Activated T-cell treated with anti-CD3 and anti-CD28 coated beads, Interleukin-2, amount 50 U/mL, for 24 hours (primary cell): ENCODE results near the gene EZH2.

Experiments used
- DNase-seq: peaks from one replicate; pipeline ENCODE4 v3.0.0-alpha.2; 2020
- H3K27ac Mint-ChIP-seq: 2 replicates; pipeline ENCODE4 v1.8.0; 2020; ENCODE audit warnings: mild to moderate bottlenecking, mixed read lengths
- H3K27me3 Mint-ChIP-seq: 2 replicates; pipeline ENCODE4 v1.8.0; 2020; ENCODE audit warnings: mixed read lengths
- H3K36me3 Mint-ChIP-seq: 2 replicates; pipeline ENCODE4 v1.8.0; 2020; ENCODE audit warnings: low read depth, mixed read lengths
- H3K4me1 Mint-ChIP-seq: 2 replicates; pipeline ENCODE4 v1.8.0; 2020; ENCODE audit warnings: low read depth, mixed read lengths
- H3K4me3 Mint-ChIP-seq: 2 replicates; pipeline ENCODE4 v1.8.0; 2020; ENCODE audit warnings: mild to moderate bottlenecking, moderate library complexity, mixed read lengths
- H3K9me3 Mint-ChIP-seq: 2 replicates; pipeline ENCODE4 v1.8.0; 2020; ENCODE audit warnings: mixed read lengths

The EZH2 gene

GRCh38 chr7:148883266-148884048 lies 634 bp downstream of the EZH2 start:
- peak overlapping the region; percentile 96 for H3K27ac Mint-ChIP-seq
- peaks cover 50% of the 10 kb centered on the region for H3K36me3 Mint-ChIP-seq
- peaks cover 43% of the 10 kb centered on the region for H3K4me1 Mint-ChIP-seq
- H3K4me3 Mint-ChIP-seq: peak overlapping the region; percentile 93
- no peaks in the 10 kb centered on the region for H3K9me3 Mint-ChIP-seq
- H3K27me3 Mint-ChIP-seq: no peaks in the 10 kb centered on the region
- peak; percentile 68 for DNase-seq

GRCh38 chr7:148882841-148883265 lies 1.2 kb downstream of the EZH2 start:
- Mint-ChIP-seq H3K27me3 (no peaks in the 10 kb centered on the region), H3K9me3 (no peaks in the 10 kb centered on the region), H3K4me1 (peaks cover 46% of the 10 kb centered on the region), H3K36me3 (peaks cover 56% of the 10 kb centered on the region), H3K27ac (peak overlapping the region; percentile 96), H3K4me3 (peak overlapping the region; percentile 93)
- no peak for DNase-seq

- DNase-seq: no peak
- no peaks in the 10 kb centered on the region for H3K9me3 Mint-ChIP-seq
- peak overlapping the region; percentile 93 for H3K4me3 Mint-ChIP-seq
- no peaks in the 10 kb centered on the region for H3K27me3 Mint-ChIP-seq
- H3K36me3 Mint-ChIP-seq: peaks cover 62% of the 10 kb centered on the region
- H3K4me1 Mint-ChIP-seq: peaks cover 49% of the 10 kb centered on the region
- H3K27ac Mint-ChIP-seq: peak overlapping the region; percentile 59
Observed at GRCh38 chr7:148882192-148882591, 1.9 kb downstream of the EZH2 start.

- Mint-ChIP-seq H3K9me3 (no peaks in the 10 kb centered on the region), H3K27ac (peak overlapping the region; percentile 63), H3K27me3 (no peaks in the 10 kb centered on the region), H3K4me1 (peaks cover 60% of the 10 kb centered on the region), H3K4me3 (no peak overlapping the region), H3K36me3 (peaks cover 71% of the 10 kb centered on the region)
- no peak for DNase-seq
Observed at GRCh38 chr7:148878317-148878716, 5.8 kb downstream of the EZH2 start.

DNA sequence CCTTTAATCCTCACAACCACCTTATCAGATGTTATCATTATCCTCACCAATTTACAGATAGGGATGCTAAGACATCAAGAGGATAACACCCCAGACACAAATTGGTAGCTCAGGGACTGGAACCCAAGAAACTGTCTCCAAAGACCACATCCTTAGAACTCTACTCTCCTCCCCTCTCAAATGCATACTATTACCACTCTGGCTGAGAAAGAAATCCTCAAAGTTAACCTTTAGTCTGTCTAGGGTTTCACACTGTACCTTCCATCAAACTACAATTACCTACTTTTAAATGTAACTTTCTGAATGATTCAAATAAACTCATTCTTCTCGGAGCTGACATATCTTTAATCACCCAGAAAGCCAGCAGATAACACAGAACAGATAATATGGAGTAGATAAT lies 6.6 kb downstream of the EZH2 start:
- Mint-ChIP-seq H3K27me3 (no peaks in the 10 kb centered on the region), H3K4me3 (no peak overlapping the region), H3K36me3 (peaks cover 68% of the 10 kb centered on the region), H3K4me1 (peaks cover 67% of the 10 kb centered on the region), H3K27ac (peak overlapping the region; percentile 30), H3K9me3 (no peaks in the 10 kb centered on the region)
- DNase-seq: no peak

- no peak for DNase-seq
- Mint-ChIP-seq H3K27me3 (no peaks in the 10 kb centered on the region), H3K9me3 (peaks cover 10% of the 10 kb centered on the region), H3K27ac (no peak overlapping the region), H3K4me3 (no peak overlapping the region), H3K4me1 (peaks cover 61% of the 10 kb centered on the region), H3K36me3 (peaks cover 74% of the 10 kb centered on the region)
Observed at GRCh38 chr7:148872188-148872587, 11.9 kb downstream of the EZH2 start.

GRCh38 chr7:148871551-148871950 lies 12.5 kb downstream of the EZH2 start:
- DNase-seq: no peak
- Mint-ChIP-seq H3K27me3 (no peaks in the 10 kb centered on the region), H3K4me1 (peaks cover 60% of the 10 kb centered on the region), H3K4me3 (no peak overlapping the region), H3K9me3 (peaks cover 10% of the 10 kb centered on the region), H3K36me3 (peaks cover 72% of the 10 kb centered on the region), H3K27ac (no peak overlapping the region)

DNA sequence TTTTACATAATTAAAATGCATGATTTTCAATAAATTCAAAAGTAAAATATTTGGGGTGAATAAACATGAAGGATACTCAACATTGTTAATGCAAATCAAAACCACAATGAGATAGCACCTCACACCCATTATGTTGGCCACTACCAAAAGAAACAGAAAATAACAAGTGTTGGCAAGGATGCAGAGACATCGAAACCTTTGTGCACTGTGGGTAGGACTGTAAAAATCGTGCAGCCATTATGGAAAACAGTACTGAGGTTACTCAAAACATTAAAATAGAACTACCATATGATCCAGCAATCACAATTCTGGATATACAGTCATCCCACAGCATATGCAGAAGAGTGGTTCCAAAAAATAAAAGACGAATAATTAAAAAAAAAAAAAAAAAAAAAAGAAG lies 13.1 kb downstream of the EZH2 start:
- H3K4me3 Mint-ChIP-seq: no peak overlapping the region
- no peaks in the 10 kb centered on the region for H3K27me3 Mint-ChIP-seq
- DNase-seq: no peak
- peaks cover 67% of the 10 kb centered on the region for H3K36me3 Mint-ChIP-seq
- H3K9me3 Mint-ChIP-seq: peaks cover 10% of the 10 kb centered on the region
- no peak overlapping the region for H3K27ac Mint-ChIP-seq
- peaks cover 57% of the 10 kb centered on the region for H3K4me1 Mint-ChIP-seq

DNA sequence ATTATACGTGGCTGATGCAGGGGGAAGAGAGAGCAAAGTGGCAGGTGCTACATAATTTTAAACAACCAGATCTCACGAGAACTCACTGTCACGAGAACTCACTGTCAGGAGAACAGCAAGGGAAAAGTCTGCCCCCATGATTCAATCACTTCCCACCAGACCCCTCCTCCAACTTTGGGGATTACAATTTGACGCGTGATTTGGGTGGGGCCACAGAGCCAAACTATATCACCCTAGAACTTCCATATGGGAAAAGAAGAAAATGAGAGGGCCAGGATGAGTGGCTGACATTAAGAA lies 15.8 kb downstream of the EZH2 start:
- Mint-ChIP-seq H3K36me3 (peaks cover 68% of the 10 kb centered on the region), H3K27me3 (no peaks in the 10 kb centered on the region), H3K9me3 (peaks cover 10% of the 10 kb centered on the region), H3K4me1 (peaks cover 68% of the 10 kb centered on the region), H3K27ac (peak overlapping the region; percentile 72), H3K4me3 (no peak overlapping the region)
- no peak for DNase-seq

- Mint-ChIP-seq H3K36me3 (peaks cover 70% of the 10 kb centered on the region), H3K27ac (peak overlapping the region; percentile 72)
Observed at GRCh38 chr7:148867596-148868377, 16.3 kb downstream of the EZH2 start.

DNA sequence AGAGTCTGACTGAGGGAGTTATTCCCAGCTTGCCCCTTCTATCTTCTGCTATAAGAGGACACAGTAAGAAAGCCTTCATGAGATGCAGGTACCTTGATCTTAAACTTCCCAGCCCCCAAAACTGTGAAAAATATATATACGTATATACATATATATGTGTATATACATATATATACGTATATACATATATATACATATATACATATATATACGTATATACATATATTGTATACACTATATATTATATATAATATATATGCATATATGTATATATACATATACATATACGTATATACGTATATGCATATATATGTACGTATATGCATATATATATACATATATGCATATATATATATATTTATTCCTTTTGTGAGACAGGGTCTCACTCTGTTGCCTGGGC lies 17.7 kb downstream of the EZH2 start:
- no peak for DNase-seq
- Mint-ChIP-seq H3K27me3 (no peaks in the 10 kb centered on the region), H3K4me1 (peaks cover 67% of the 10 kb centered on the region), H3K4me3 (no peak overlapping the region), H3K27ac (no peak overlapping the region), H3K36me3 (peaks cover 71% of the 10 kb centered on the region), H3K9me3 (peaks cover 10% of the 10 kb centered on the region)

More at GRCh38 chr7:148867596-148868377, 16.3 kb downstream of the EZH2 start:
- Mint-ChIP-seq H3K9me3 (peaks cover 10% of the 10 kb centered on the region), H3K4me1 (peaks cover 68% of the 10 kb centered on the region), H3K27me3 (no peaks in the 10 kb centered on the region), H3K4me3 (no peak overlapping the region)
- no peak for DNase-seq

DNA sequence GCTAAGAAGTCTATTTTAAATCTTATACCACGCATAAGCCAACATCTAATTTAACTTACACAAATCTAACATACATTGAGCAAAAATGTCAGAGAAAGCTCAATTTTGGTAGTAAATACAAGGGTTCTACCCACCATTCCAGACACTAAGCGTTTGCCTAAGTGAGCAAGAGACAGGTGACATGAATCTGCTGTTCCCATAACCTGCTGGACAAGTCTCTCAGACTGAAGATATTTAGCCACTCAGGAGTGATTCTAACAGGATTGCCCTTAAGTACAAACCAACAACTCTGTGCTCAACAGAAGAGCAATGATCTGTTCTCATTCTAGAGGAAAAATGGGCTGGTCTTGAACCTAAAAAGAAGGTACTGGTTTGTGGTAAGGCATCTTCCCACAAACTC lies 18.8 kb downstream of the EZH2 start:
- Mint-ChIP-seq H3K4me1 (peaks cover 63% of the 10 kb centered on the region), H3K9me3 (peaks cover 10% of the 10 kb centered on the region), H3K27ac (peak overlapping the region; percentile 61)

GRCh38 chr7:148863324-148863723 lies 20.8 kb downstream of the EZH2 start:
- Mint-ChIP-seq H3K36me3 (peaks cover 55% of the 10 kb centered on the region), H3K4me1 (peaks cover 64% of the 10 kb centered on the region), H3K4me3 (no peak overlapping the region), H3K27ac (peak overlapping the region; percentile 56), H3K9me3 (peaks cover 9% of the 10 kb centered on the region), H3K27me3 (no peaks in the 10 kb centered on the region)
- DNase-seq: no peak

More for the DNA sequence above, 18.8 kb downstream of the EZH2 start:
- H3K4me3 Mint-ChIP-seq: no peak overlapping the region
- H3K36me3 Mint-ChIP-seq: peaks cover 62% of the 10 kb centered on the region
- no peak for DNase-seq
- H3K27me3 Mint-ChIP-seq: no peaks in the 10 kb centered on the region

DNA sequence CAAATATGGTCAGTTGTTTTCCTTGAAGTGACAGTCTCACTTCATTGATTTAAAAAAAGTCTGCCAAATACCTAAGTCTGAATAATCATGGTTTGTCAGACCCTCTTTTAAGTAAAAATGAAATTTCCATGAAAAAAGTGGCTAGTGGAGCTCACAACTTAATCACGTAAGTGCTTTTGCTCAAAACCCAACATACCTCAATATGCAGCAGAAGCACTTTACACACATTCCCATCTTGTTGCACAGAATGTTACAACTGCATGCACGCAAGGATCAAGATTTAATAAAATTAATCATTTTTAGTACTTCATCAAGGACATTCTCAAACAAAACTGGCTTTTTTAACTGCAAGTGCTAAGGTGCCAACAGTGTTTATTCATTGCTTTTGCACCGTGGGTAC lies 21.6 kb downstream of the EZH2 start:
- Mint-ChIP-seq H3K4me3 (no peak overlapping the region), H3K36me3 (peaks cover 47% of the 10 kb centered on the region), H3K27ac (no peak overlapping the region), H3K4me1 (peaks cover 56% of the 10 kb centered on the region), H3K9me3 (peaks cover under 1% of the 10 kb centered on the region), H3K27me3 (no peaks in the 10 kb centered on the region)
- no peak for DNase-seq

DNA sequence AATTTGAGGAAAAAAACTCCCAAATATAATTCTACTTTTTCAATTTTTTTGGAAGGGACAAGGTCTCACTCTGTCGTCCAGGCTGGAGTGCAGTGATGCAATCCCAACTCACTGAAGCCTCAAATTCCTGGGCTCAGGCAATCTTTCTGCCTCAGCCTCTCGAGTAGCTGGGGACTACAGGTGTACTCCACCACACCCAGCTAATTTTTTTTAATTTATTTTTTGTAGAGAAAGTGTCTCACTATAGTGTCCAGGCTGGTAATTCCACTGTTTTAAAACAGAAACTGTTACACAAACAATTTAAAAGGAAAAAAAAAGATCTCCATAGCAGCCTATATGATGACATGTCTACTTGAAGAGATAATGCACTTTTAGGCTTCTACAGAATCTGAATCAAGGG lies 25.6 kb downstream of the EZH2 start:
- H3K4me3 Mint-ChIP-seq: no peak overlapping the region
- peaks cover 52% of the 10 kb centered on the region for H3K4me1 Mint-ChIP-seq
- H3K27me3 Mint-ChIP-seq: no peaks in the 10 kb centered on the region
- no peak for DNase-seq
- H3K27ac Mint-ChIP-seq: no peak overlapping the region
- H3K9me3 Mint-ChIP-seq: no peaks in the 10 kb centered on the region
- H3K36me3 Mint-ChIP-seq: peaks cover 45% of the 10 kb centered on the region
